ENCODE results near the gene CLIC1. TPM values are rescaled to one million over a fixed set of nuclear protein-coding genes. Genes with fewer than 3 reads are reported as not detected.

Gene CLIC1
- 820 and 866 TPM in 2 replicates for polyA plus RNA-seq (2011; rRNA removed)
- 346 and 592 TPM in 2 replicates for polyA minus RNA-seq (2011; rRNA and poly(A)+ RNA removed)

- Histone ChIP-seq H3K27me3 (ENCODE audit: control insufficient read depth, insufficient read depth, low read length) (no peaks in the 10 kb centered on the region), H3K36me3 (ENCODE audit: control insufficient read depth, insufficient read depth, low read length) (peaks cover 15% of the 10 kb centered on the region), H3K4me3 (ENCODE audit: low read depth, low read length) (peak within 1 kb of the TSS; percentile 90)
- DNase-seq (ENCODE audit: low read depth): peak; percentile 40
- ChIA-PET CTCF (interaction anchor here (1.0 to 6.5 kb wide), 4 partner anchors 11 to 55 kb away, joined by 3 to 35 read pairs (median 9); partner anchors contain the start of gene LY6G5C), POLR2A (interaction anchor here (0.6 kb wide), 2 partner anchors 34 to 107 kb away, joined by 3 to 12 read pairs; no protein-coding TSS in a partner anchor)
- no peak for TF ChIP-seq CTCF (IDR thresholded peaks at IDR 0.05; ENCODE audit: insufficient read depth, low read depth, low read length)
Observed at GRCh38 chr6:31736021-31736767, at the start of gene CLIC1. Gene CLIC1, minus strand, starts transcription at chr6:31736530. Its CDS starts 230 bp downstream, at chr6:31736300.

- POLR2A ChIA-PET: no interaction called here
- no peaks in the 10 kb centered on the region for H3K27me3 ChIP-seq (ENCODE audit: control insufficient read depth, insufficient read depth, low read length)
- TF ChIP-seq CTCF (IDR thresholded peaks at IDR 0.05; ENCODE audit: insufficient read depth, low read depth, low read length): no peak
- peaks cover 38% of the 10 kb centered on the region for H3K36me3 ChIP-seq (ENCODE audit: control insufficient read depth, insufficient read depth, low read length)
- no peak for DNase-seq (ENCODE audit: low read depth)
- H3K4me3 ChIP-seq (ENCODE audit: low read depth, low read length): no peak overlapping the region
- CTCF ChIA-PET: interaction anchor here (1.5 to 2.1 kb wide), 3 partner anchors 8 to 16 kb away, joined by 5 read pairs; partner anchors contain the start of genes VARS1 and VWA7
Observed at GRCh38 chr6:31785475-31785874, 49.1 kb upstream of the CLIC1 start.

GRCh38 chr6:31784098-31784925, 48.0 kb upstream of the CLIC1 start:
- POLR2A ChIA-PET: no interaction called here

GRCh38 chr6:31782126-31782855, 46.0 kb upstream of the CLIC1 start:
- ChIA-PET POLR2A (no interaction called here), CTCF (no interaction called here)
- no peak for TF ChIP-seq CTCF (IDR thresholded peaks at IDR 0.05; ENCODE audit: insufficient read depth, low read depth, low read length)
- peaks cover 48% of the 10 kb centered on the region for H3K36me3 ChIP-seq (ENCODE audit: control insufficient read depth, insufficient read depth, low read length)
- H3K27me3 ChIP-seq (ENCODE audit: control insufficient read depth, insufficient read depth, low read length): no peaks in the 10 kb centered on the region
- H3K4me3 ChIP-seq (ENCODE audit: low read depth, low read length): no peak overlapping the region
- DNase-seq (ENCODE audit: low read depth): no peak

More at GRCh38 chr6:31784098-31784925, 48.0 kb upstream of the CLIC1 start:
- DNase-seq (ENCODE audit: low read depth): no peak
- no peaks in the 10 kb centered on the region for H3K27me3 ChIP-seq (ENCODE audit: control insufficient read depth, insufficient read depth, low read length)
- CTCF ChIA-PET: interaction anchor here (1.6 to 2.1 kb wide), 2 partner anchors 12 to 14 kb away, joined by 5 read pairs; partner anchors contain the start of gene VARS1
- H3K36me3 ChIP-seq (ENCODE audit: control insufficient read depth, insufficient read depth, low read length): peaks cover 41% of the 10 kb centered on the region
- H3K4me3 ChIP-seq (ENCODE audit: low read depth, low read length): no peak overlapping the region
- TF ChIP-seq CTCF (IDR thresholded peaks at IDR 0.05; ENCODE audit: insufficient read depth, low read depth, low read length): no peak
